ENCODE data around the gene TRPM4. TPM values are rescaled to one million over a fixed set of nuclear protein-coding genes. Genes with fewer than 3 reads are reported as not detected.

TRPM4 gene
- total and polyA plus RNA-seq, 10 of the 15 experiments (the other 5 are each of a cell fraction or from before 2014, with no cell fraction given), result 0.10 to 0.64 (median 0.15) TPM; not detected in 7

GRCh38 chr19:49222528-49222927, 64.9 kb downstream of the TRPM4 start (continued):
- TF ChIP-seq USF1 (IDR thresholded peaks at IDR 0.05; ENCODE audit: borderline replicate concordance, extremely low read length, insufficient read depth, low read depth, low read length), result no peak

- no peak overlapping the region for H3K4me3 ChIP-seq
- no peak overlapping the region for H2AFZ ChIP-seq (ENCODE audit: control insufficient read depth, low read depth, low read length)
- H3K79me2 ChIP-seq (ENCODE audit: control insufficient read depth, insufficient read depth, low read length), result no peaks in the 10 kb centered on the region
- no peaks in the 10 kb centered on the region for H3K36me3 ChIP-seq (ENCODE audit: control insufficient read depth in 2 of 2, insufficient read depth in 2 of 2, low read length in 1 of 2)
- FAIRE-seq (no peak), ATAC-seq (no peak), DNase-seq (ENCODE audit: low read depth, low spot score) (no peak)
- intact Hi-C loops (cut with micrococcal nuclease; ENCODE audit: unreplicated experiment) (no loop called here), in situ Hi-C loops (cut with MboI) (no loop called here)
- ChIA-PET SMC1A (ENCODE audit: uncharacterized antibody, unreplicated experiment) (interaction anchor here (1.2 kb wide), 1 partner anchor 156 kb away, joined by 3 read pairs; no protein-coding TSS in a partner anchor), RAD21 (ENCODE audit: unreplicated experiment) (interaction anchor here (0.5 to 0.7 kb wide), 2 partner anchors 182 to 223 kb away, joined by 3 read pairs; no protein-coding TSS in a partner anchor), CTCF (interaction anchor here (0.6 to 3.3 kb wide), 4 partner anchors 15 to 162 kb away, joined by 3 to 10 read pairs (median 3); no protein-coding TSS in a partner anchor), POLR2A (interaction anchor here (0.6 to 0.7 kb wide), 2 partner anchors 126 to 271 kb away, joined by 3 read pairs; no protein-coding TSS in a partner anchor)
- no peak overlapping the region for H3K4me2 ChIP-seq (ENCODE audit: control insufficient read depth, insufficient read depth)
- H4K20me1 ChIP-seq (ENCODE audit: control insufficient read depth, insufficient read depth), result no peaks in the 10 kb centered on the region
- no TSS peak for BruUV-seq (replicated peaks)
- WGBS (ENCODE audit: insufficient coverage, insufficient replicate concordance, low lambda C conversion rate, missing lambda C conversion rate), result 48% methylated on average over 9 of the region's 9 CpGs
- no peak overlapping the region for H3K9ac ChIP-seq (ENCODE audit: control insufficient read depth, insufficient read depth, low read length)
- H3K9me3 ChIP-seq (replicated peaks; ENCODE audit: control insufficient read depth, insufficient read depth, low read length), result no peaks in the 10 kb centered on the region
- no peaks in the 10 kb centered on the region for H3K4me1 ChIP-seq (ENCODE audit: control insufficient read depth, insufficient read depth, low read length)
- H3K27me3 ChIP-seq (replicated peaks in 1 of 2; ENCODE audit: control insufficient read depth in 2 of 2, insufficient read depth in 2 of 2, low read length in 1 of 2), result no peaks in the 10 kb centered on the region; a peak in 1 of 4 replicates
- no peak overlapping the region for H3K27ac ChIP-seq (ENCODE audit: control insufficient read depth, insufficient read depth)
- no peak for TF ChIP-seq ZBTB4 (CRISPR knock-in tag; IDR thresholded peaks at IDR 0.05)
- TF ChIP-seq NR2C1 (IDR thresholded peaks at IDR 0.05), result no peak
- no peak for TF ChIP-seq RB1 (IDR thresholded peaks at IDR 0.05; ENCODE audit: borderline replicate concordance)
- no peak for TF ChIP-seq NR2F1 (conservative IDR thresholded peaks at IDR 0.05)
- no peak for TF ChIP-seq MEF2B (IDR thresholded peaks at IDR 0.05; ENCODE audit: partially characterized antibody, poor library complexity, severe bottlenecking)
- TF ChIP-seq IKZF2 (IDR thresholded peaks at IDR 0.05), result no peak
- no peak for TF ChIP-seq REST (IDR thresholded peaks at IDR 0.05; ENCODE audit: low read depth, low read length)
- TF ChIP-seq GABPA (IDR thresholded peaks at IDR 0.05; ENCODE audit: low read depth), result no peak
- TF ChIP-seq SMARCA5 (IDR thresholded peaks at IDR 0.05), result no peak
- no peak for TF ChIP-seq SUZ12 (IDR thresholded peaks at IDR 0.05; ENCODE audit: unreplicated experiment)
- no peak for TF ChIP-seq RAD21 (IDR thresholded peaks at IDR 0.05; ENCODE audit: insufficient read depth, low read depth, low read length)
Observed at GRCh38 chr19:49223472-49223871, 65.9 kb downstream of the TRPM4 start.
